Amniotic epithelial cell (primary cell): ENCODE data around the gene PTPN21.
A peak's percentile ranks its signal among the peaks of the same experiment; 100 is the strongest.

Source experiments
- DNase-seq: peaks from one replicate; pipeline ENCODE4 v3.0.0-alpha.2; 2010; ENCODE audit warnings: low read depth

Gene PTPN21

GRCh38 chr14:88504602-88505001 lies 50.2 kb downstream of the PTPN21 start:
- no peak for DNase-seq

GRCh38 chr14:88503754-88504406 lies 50.9 kb downstream of the PTPN21 start:
- no peak for DNase-seq

- no peak for DNase-seq
These were observed 52.1 kb downstream of the PTPN21 start for GRCh38 chr14:88502740-88503139.

- no peak for DNase-seq
These were observed 54.2 kb downstream of the PTPN21 start for GRCh38 chr14:88500611-88501010.

- DNase-seq = no peak
These were observed 55.6 kb downstream of the PTPN21 start for GRCh38 chr14:88499225-88499624.

GRCh38 chr14:88496414-88496813 lies 58.4 kb downstream of the PTPN21 start:
- DNase-seq = no peak

GRCh38 chr14:88493392-88494185 lies 61.2 kb downstream of the PTPN21 start:
- no peak for DNase-seq

GRCh38 chr14:88492272-88493089 lies 62.3 kb downstream of the PTPN21 start:
- peak; percentile 76 for DNase-seq

- no peak for DNase-seq
These were observed 64.6 kb downstream of the PTPN21 start for GRCh38 chr14:88490168-88490567.

GRCh38 chr14:88488897-88489296 lies 65.9 kb downstream of the PTPN21 start:
- no peak for DNase-seq

GRCh38 chr14:88488081-88488480 lies 66.7 kb downstream of the PTPN21 start:
- DNase-seq = no peak

- DNase-seq = no peak
These were observed 72.3 kb downstream of the PTPN21 start for GRCh38 chr14:88482524-88482923.

- no peak for DNase-seq
These were observed 73.0 kb downstream of the PTPN21 start for GRCh38 chr14:88481794-88482193.

- peak; percentile 46 for DNase-seq
These were observed 73.7 kb downstream of the PTPN21 start for GRCh38 chr14:88481059-88481458.

- no peak for DNase-seq
These were observed 75.2 kb downstream of the PTPN21 start for GRCh38 chr14:88479574-88479987.

GRCh38 chr14:88478931-88479330 lies 75.9 kb downstream of the PTPN21 start:
- no peak for DNase-seq

- DNase-seq = peak; percentile 68
These were observed 77.1 kb downstream of the PTPN21 start for GRCh38 chr14:88477513-88478250.

- DNase-seq = no peak
These were observed 78.0 kb downstream of the PTPN21 start for GRCh38 chr14:88476825-88477224.

GRCh38 chr14:88476214-88476774 lies 78.5 kb downstream of the PTPN21 start:
- no peak for DNase-seq

GRCh38 chr14:88473791-88474190 lies 81.0 kb downstream of the PTPN21 start:
- peak; percentile 86 for DNase-seq

- peak; percentile 37 for DNase-seq
These were observed 84.0 kb downstream of the PTPN21 start for GRCh38 chr14:88470542-88471440.
